Astrocyte of the cerebellum (primary cell): ENCODE results near the gene ARID1B.
A peak's percentile ranks its signal among the peaks of the same experiment; 100 is the strongest.

ENCODE experiments used
- DNase-seq: peaks from one replicate; pipeline ENCODE4 v3.0.0-alpha.2; 2011; ENCODE audit warnings: low read depth
- H3K4me3 ChIP-seq: 2 replicates; pipeline ENCODE4 v1.5.1; 2011; ENCODE audit warnings: mild to moderate bottlenecking, low read depth, low read length, moderate library complexity
- in situ Hi-C: cut with HindIII; loops from 2 replicates; pipeline ENCODE4 v1.10.0; 2017; ENCODE audit warnings: low sequenced_read_pairs
- TF ChIP-seq, protein P1 (sequence below): IDR thresholded peaks from 2 replicates; pipeline ENCODE4 v1.5.1; 2012; ENCODE audit warnings: low read length, low read depth, moderate library complexity, mild to moderate bottlenecking; ENCODE audit errors: missing control alignments

ARID1B gene

GRCh38 chr6:157161912-157162311, 384.7 kb downstream of the ARID1B start:
- TF ChIP-seq, protein P1, sequence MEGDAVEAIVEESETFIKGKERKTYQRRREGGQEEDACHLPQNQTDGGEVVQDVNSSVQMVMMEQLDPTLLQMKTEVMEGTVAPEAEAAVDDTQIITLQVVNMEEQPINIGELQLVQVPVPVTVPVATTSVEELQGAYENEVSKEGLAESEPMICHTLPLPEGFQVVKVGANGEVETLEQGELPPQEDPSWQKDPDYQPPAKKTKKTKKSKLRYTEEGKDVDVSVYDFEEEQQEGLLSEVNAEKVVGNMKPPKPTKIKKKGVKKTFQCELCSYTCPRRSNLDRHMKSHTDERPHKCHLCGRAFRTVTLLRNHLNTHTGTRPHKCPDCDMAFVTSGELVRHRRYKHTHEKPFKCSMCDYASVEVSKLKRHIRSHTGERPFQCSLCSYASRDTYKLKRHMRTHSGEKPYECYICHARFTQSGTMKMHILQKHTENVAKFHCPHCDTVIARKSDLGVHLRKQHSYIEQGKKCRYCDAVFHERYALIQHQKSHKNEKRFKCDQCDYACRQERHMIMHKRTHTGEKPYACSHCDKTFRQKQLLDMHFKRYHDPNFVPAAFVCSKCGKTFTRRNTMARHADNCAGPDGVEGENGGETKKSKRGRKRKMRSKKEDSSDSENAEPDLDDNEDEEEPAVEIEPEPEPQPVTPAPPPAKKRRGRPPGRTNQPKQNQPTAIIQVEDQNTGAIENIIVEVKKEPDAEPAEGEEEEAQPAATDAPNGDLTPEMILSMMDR = no peak
- in situ Hi-C loops = no loop called here
- no peak for DNase-seq
- H3K4me3 ChIP-seq = no peak overlapping the region

DNA sequence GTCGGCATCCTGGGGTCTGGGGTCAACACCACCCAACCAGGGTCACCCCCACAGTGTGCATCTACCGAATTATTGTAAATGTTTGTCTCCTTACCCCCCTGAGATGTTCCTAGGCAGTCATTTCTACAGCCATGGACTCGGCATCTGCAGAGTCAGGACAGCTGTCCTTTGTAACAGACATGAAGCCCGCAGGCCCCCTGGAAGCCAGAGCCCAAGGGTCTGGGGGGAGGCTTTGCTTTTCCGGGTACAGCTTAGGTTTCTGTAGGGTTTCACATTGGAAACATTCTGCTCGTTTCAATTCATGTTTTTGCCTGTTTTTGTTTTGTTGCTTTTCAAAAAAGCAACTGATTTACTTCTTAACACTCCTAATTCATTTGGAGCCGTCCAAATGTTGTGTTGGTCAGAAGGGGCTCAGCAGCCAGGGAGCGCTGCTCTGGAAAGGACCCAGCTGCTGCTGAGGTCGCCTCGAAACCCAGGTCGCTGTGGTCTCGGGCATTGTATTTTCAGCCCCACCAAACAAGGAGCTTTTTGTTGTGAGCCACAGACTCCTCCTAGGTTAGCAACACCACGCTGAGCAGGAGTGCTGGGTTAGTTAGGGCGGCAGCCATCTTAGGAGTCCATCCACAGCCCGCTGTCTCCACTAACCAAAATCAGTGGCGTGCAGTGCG, 385.7 kb downstream of the ARID1B start:
- in situ Hi-C loops = no loop called here
- no peak overlapping the region for H3K4me3 ChIP-seq
- DNase-seq = no peak
- TF ChIP-seq, protein P1 = peak; percentile 16

DNA sequence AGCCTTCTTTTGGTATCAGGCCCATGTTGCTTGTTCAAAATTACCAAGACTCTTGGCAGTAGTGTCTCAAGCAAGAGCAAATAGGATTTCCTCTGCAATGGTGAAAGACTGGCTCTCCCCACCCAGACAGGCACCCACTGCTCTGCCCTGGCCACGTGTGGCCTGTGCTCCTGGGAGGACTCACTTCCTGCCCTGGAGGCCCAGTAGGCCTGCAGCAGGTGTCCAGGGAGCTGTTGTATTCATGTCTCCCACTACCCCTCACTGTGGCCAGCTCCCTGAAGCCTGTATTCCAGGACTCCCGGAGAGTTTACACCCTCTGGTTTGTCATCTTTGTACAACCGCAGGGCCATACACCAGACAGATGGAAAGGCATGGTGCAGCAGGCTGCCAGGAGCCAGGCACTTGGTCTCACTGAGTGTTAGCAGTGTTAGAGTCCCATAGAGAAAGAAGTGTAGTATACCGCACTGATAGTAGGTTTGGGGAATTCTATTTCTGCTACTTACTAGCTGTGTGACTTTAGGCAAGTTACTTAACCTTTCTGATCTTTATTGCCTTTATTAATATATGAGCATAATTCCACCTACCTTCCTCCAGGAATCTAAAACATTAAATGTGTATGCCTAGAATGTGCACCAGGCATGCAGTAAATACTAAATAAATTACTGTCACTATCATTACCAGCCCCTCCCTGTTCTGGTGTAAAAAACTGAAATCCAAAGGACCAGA, 386.4 kb downstream of the ARID1B start:
- TF ChIP-seq, protein P1 = no peak
- DNase-seq = no peak
- no peak overlapping the region for H3K4me3 ChIP-seq
- in situ Hi-C loops = no loop called here

DNA sequence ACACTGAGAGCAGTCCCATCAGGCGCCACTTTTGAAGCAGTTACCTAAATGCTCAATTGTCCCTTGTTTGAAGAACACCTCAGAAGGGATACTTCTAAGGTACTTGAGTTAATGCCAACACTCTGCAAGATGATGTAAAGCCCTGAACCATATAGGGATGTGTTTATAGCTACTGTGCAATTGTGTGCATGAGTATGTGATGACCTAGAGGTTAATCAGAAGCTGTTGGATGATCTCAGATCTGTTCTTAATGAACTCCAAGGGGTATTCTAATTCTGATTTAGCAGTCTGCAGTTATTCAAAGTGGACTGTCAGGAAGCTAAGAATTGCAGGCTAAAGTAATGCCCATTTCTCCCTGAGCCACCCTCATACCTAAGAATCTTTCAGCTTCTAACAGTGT, 387.8 kb downstream of the ARID1B start:
- in situ Hi-C loops = no loop called here
- TF ChIP-seq, protein P1 = no peak
- DNase-seq = no peak
- H3K4me3 ChIP-seq = no peak overlapping the region

DNA sequence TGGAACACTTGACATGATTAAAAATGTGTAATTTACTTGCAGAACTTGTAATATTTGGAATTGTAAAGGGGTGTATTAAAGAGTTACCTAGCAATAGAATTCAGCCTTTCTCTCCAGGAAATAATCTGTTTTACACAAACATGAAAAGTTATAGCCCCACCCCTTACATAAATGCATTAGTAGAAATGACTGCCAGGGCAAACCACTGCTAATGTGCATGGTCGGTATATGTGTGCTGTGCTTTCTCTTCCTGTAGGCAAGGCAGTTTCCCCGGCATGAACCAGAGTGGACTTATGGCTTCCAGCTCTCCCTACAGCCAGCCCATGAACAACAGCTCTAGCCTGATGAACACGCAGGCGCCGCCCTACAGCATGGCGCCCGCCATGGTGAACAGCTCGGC, 389.6 kb downstream of the ARID1B start:
- no peak for DNase-seq
- TF ChIP-seq, protein P1 = no peak
- H3K4me3 ChIP-seq = no peak overlapping the region
- in situ Hi-C loops = no loop called here

DNA sequence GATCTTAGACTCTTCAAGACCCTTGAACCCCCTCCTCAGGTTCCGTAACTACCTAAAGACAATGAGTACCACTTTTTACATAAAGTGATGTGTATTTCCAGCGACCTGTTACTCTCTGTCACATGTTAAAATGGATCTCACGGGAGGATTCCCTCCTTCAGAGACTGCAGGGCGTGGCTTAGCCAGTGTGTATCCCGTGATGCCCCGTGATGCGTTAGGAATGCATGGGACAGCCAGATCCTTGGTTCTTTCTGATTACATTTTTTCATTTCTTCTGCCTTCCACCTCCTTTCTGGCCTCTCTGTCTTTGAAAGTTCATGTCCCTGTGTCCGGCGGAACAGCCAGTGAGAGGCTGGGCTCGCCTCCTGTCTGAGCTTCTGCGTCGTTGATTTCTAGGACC, 390.7 kb downstream of the ARID1B start:
- in situ Hi-C loops = no loop called here

More for the DNA sequence above, 390.7 kb downstream of the ARID1B start:
- H3K4me3 ChIP-seq = no peak overlapping the region
- TF ChIP-seq, protein P1 = no peak
- DNase-seq = no peak
